Endothelial cell of umbilical vein (primary cell): ENCODE data around the gene STK11IP. TPM values are rescaled to one million over a fixed set of nuclear protein-coding genes. Genes with fewer than 3 reads are reported as not detected.

ENCODE experiments used
- BruUV-seq: library from RNA; stranded (reverse); fragments of 400-500 nt; replicated peaks from 2 replicates; lab custom pipeline; 2021; lab: Mats Ljungman, UMichigan
- CTCF ChIA-PET: fragments of 300-600, 350-600 bp; sonication (Branson Sonifier 250); formaldehyde crosslinking; loops from one replicate; lab custom pipeline; 2021; ENCODE audit warnings: antibody characterized with exemption, inconsistent platforms; lab: Charles Lee
- POLR2A ChIA-PET: fragments of 300-600, 350-600 bp; sonication (Branson Sonifier 250); formaldehyde crosslinking; loops from one replicate; lab custom pipeline; 2021; ENCODE audit warnings: antibody characterized with exemption, inconsistent platforms; lab: Charles Lee
- DNase-seq: peaks from one replicate; pipeline ENCODE4 v3.0.0-alpha.2; 2011; ENCODE audit warnings: low read depth, low spot score
- FAIRE-seq: peaks from 2 replicates; lab custom pipeline; 2011; peaks lifted over from hg19 to GRCh38; lab: Jason Lieb, UNC
- H2AFZ ChIP-seq: 2 replicates; pipeline ENCODE4 v1.6.0; 2012; ENCODE audit warnings: low read depth, low read length, control low read depth, inconsistent platforms
- H3K27ac ChIP-seq: 2 replicates; pipeline ENCODE4 v1.5.1; 2011; ENCODE audit warnings: low read depth, mild to moderate bottlenecking, control low read depth, low read length, moderate library complexity; ENCODE audit not compliant: insufficient read depth
- H3K27me3 ChIP-seq, 2 experiments: 2 replicates each; pipeline versions ENCODE4 v1.6.0 to v1.6.1; 2011; ENCODE audit warnings: low read length in 2 of 2, mixed read lengths in 1 of 2; ENCODE audit not compliant: control insufficient read depth in 2 of 2, insufficient read depth in 2 of 2
- H3K36me3 ChIP-seq, 2 experiments: 2 replicates in 1 of 2; 3 replicates in 1 of 2; pipeline ENCODE4 v1.5.1; 2011; ENCODE audit warnings: low read length in 2 of 2, mild to moderate bottlenecking in 1 of 2, moderate library complexity in 1 of 2; ENCODE audit not compliant: control insufficient read depth in 2 of 2, insufficient read depth in 2 of 2; ENCODE audit errors: extremely low read depth in 1 of 2
- H3K4me1 ChIP-seq: 3 replicates; pipeline ENCODE4 v1.5.1; 2011; ENCODE audit warnings: mild to moderate bottlenecking, low read length; ENCODE audit not compliant: control insufficient read depth, insufficient read depth; ENCODE audit errors: extremely low read depth
- H3K4me2 ChIP-seq: 2 replicates; pipeline ENCODE4 v1.6.1; 2011; ENCODE audit warnings: low read length, control low read depth, mixed read lengths; ENCODE audit not compliant: insufficient read depth
- H3K4me3 ChIP-seq, 3 experiments: fragments of 200-600 bp in 1 of 3; sonication (generic), shearing (Covaris generic) in 1 of 3; replicated peaks in 1 of 3; 2 replicates each; pipeline ENCODE4 v1.5.1; 2011 to 2016; ENCODE audit warnings: control low read depth in 3 of 3, low read length in 3 of 3, mild to moderate bottlenecking in 2 of 3, inconsistent platforms in 1 of 3, low read depth in 1 of 3, moderate library complexity in 1 of 3; ENCODE audit not compliant: insufficient read depth in 1 of 3
- H3K79me2 ChIP-seq: 2 replicates; pipeline ENCODE4 v1.6.0; 2012; ENCODE audit warnings: low read length, inconsistent platforms; ENCODE audit not compliant: control insufficient read depth, insufficient read depth
- H3K9ac ChIP-seq: replicated peaks from 2 replicates; pipeline ENCODE3; 2011; ENCODE audit warnings: low read length, control low read depth; ENCODE audit not compliant: insufficient read depth; ENCODE audit errors: extremely low read depth
- H3K9me1 ChIP-seq: replicated peaks from 3 replicates; pipeline ENCODE4 v1.6.0; 2011; ENCODE audit warnings: mild to moderate bottlenecking, low read length; ENCODE audit not compliant: control insufficient read depth, insufficient read depth; ENCODE audit errors: extremely low read depth
- H3K9me3 ChIP-seq: replicated peaks from 2 replicates; pipeline ENCODE4 v1.5.1; 2012; ENCODE audit warnings: low read length, inconsistent platforms; ENCODE audit not compliant: control insufficient read depth, insufficient read depth
- H4K20me1 ChIP-seq: replicated peaks from 2 replicates; pipeline ENCODE3; 2011; ENCODE audit warnings: mild to moderate bottlenecking, low read length; ENCODE audit not compliant: control insufficient read depth, insufficient read depth; ENCODE audit errors: extremely low read depth
- EZH2 ChIP-seq: IDR thresholded peaks from 2 replicates; pipeline ENCODE4 v1.6.1; 2012; ENCODE audit warnings: borderline replicate concordance, low read depth, mild to moderate bottlenecking, moderate library complexity, low read length, inconsistent platforms; ENCODE audit not compliant: severe bottlenecking
- FOS ChIP-seq: IDR thresholded peaks from 2 replicates; pipeline ENCODE4 v1.6.1; 2011; ENCODE audit warnings: mild to moderate bottlenecking, low read length, moderate library complexity, borderline replicate concordance; ENCODE audit not compliant: insufficient read depth
- GATA2 ChIP-seq: IDR thresholded peaks from 2 replicates; pipeline ENCODE4 v1.7.0; 2011; ENCODE audit warnings: low read depth, mild to moderate bottlenecking, moderate library complexity, mixed read lengths, low read length; ENCODE audit not compliant: insufficient read length, insufficient read depth
- JUN ChIP-seq: IDR thresholded peaks from 2 replicates; pipeline ENCODE4 v1.6.1; 2011; ENCODE audit warnings: borderline replicate concordance, low read depth; ENCODE audit not compliant: insufficient read length, insufficient read depth
- MYC ChIP-seq: IDR thresholded peaks from one replicate; pipeline ENCODE4 v1.6.1; 2011; ENCODE audit warnings: mild to moderate bottlenecking, low read depth, low read length
- POLR2A ChIP-seq: IDR thresholded peaks from 2 replicates; pipeline ENCODE4 v1.6.1; 2012; ENCODE audit warnings: low read depth, mild to moderate bottlenecking, control low read depth, low read length
- POLR2AphosphoS5 ChIP-seq: IDR thresholded peaks from 2 replicates; pipeline ENCODE4 v1.6.1; 2012; ENCODE audit warnings: low read depth, mild to moderate bottlenecking, control low read depth, low read length, moderate library complexity; ENCODE audit not compliant: insufficient read depth
- dilution Hi-C: fragments of 300-500 bp; cut with MboI; formaldehyde crosslinking; loops from one replicate; pipeline ENCODE4 v1.15.0; 2019; ENCODE audit warnings: low sequenced_read_pairs; ENCODE audit not compliant: extremely low pct_ligation_motif_present
- intact Hi-C: fragments of 100-400 bp; cut with micrococcal nuclease; formaldehyde crosslinking; loops from one replicate; pipeline ENCODE4 v1.10.0; 2022
- polyA plus RNA-seq, 4 experiments: library from polyadenylated mRNA; depleted of rRNA in 3 of 4; stranded (reverse) in 3 of 4; unstranded in 1 of 4; fragments of >200 nt; gene quantifications; 2 replicates each; pipeline versions ENCODE4 v1.2.1 to v1.2.3, GENCODE V29; 2011 to 2012; ENCODE audit warnings: missing spikeins in 1 of 4
- total RNA-seq: library from RNA; stranded (reverse); gene quantifications from 2 replicates; pipeline ENCODE4 v1.2.3, GENCODE V29; 2021
- TF ChIP-seq, protein P1 (sequence below): IDR thresholded peaks from 2 replicates; pipeline ENCODE4 v1.6.1; 2011; ENCODE audit not compliant: insufficient read depth, insufficient read length
- TF ChIP-seq, protein P2 (sequence below), 2 donors: IDR thresholded peaks; 1 replicate in 1 of 2; 2 replicates in 1 of 2; pipeline ENCODE4 v1.5.1; 2011; ENCODE audit warnings: low read length in 2 of 2, mild to moderate bottlenecking in 2 of 2, moderate library complexity in 2 of 2, control low read depth in 1 of 2, inconsistent platforms in 1 of 2, low read depth in 1 of 2; ENCODE audit not compliant: insufficient read depth in 1 of 2; ENCODE audit errors: extremely low read depth in 1 of 2

STK11IP gene
- total and polyA plus RNA-seq, 2 donors (not counting 3 experiments of a cell fraction or from before 2014, with no cell fraction given) = 17.7 to 19.2 TPM

DNA sequence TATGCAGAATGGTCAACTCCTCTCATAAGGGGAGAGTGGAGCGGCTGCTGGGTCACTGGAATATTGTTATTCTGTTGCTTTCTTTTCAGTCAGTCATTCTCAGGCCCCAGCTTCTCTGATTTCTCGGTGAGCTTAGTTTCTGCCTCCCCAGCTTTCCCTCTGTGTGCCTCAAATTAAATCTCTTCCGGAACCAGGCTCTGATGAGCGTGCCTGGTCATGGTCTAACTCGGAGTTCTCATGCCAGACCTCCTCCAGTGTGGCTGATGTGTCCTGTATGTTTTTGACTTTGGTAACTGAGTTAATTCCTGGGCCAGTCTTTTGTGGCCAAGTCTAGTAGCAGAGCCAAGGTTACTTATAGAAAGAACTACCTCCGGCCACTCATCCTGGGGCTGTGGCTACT lies 4.9 kb upstream of the STK11IP start:
- intact Hi-C loops (no loop called here), dilution Hi-C loops (no loop called here)
- no peak overlapping the region for H3K9ac ChIP-seq
- FAIRE-seq (no peak), DNase-seq (no peak)
- H2AFZ ChIP-seq = no peak overlapping the region
- no peaks in the 10 kb centered on the region for H3K9me1 ChIP-seq
- TF ChIP-seq EZH2 = no peak
- no peak for TF ChIP-seq POLR2A
- TF ChIP-seq JUN = no peak
- TF ChIP-seq GATA2 = no peak
- no peak for TF ChIP-seq FOS
- no peak for TF ChIP-seq MYC
- TF ChIP-seq POLR2AphosphoS5 = no peak
- TF ChIP-seq, protein P1, sequence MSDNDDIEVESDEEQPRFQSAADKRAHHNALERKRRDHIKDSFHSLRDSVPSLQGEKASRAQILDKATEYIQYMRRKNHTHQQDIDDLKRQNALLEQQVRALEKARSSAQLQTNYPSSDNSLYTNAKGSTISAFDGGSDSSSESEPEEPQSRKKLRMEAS = no peak
- TF ChIP-seq, protein P2, sequence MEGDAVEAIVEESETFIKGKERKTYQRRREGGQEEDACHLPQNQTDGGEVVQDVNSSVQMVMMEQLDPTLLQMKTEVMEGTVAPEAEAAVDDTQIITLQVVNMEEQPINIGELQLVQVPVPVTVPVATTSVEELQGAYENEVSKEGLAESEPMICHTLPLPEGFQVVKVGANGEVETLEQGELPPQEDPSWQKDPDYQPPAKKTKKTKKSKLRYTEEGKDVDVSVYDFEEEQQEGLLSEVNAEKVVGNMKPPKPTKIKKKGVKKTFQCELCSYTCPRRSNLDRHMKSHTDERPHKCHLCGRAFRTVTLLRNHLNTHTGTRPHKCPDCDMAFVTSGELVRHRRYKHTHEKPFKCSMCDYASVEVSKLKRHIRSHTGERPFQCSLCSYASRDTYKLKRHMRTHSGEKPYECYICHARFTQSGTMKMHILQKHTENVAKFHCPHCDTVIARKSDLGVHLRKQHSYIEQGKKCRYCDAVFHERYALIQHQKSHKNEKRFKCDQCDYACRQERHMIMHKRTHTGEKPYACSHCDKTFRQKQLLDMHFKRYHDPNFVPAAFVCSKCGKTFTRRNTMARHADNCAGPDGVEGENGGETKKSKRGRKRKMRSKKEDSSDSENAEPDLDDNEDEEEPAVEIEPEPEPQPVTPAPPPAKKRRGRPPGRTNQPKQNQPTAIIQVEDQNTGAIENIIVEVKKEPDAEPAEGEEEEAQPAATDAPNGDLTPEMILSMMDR (IDR thresholded peaks at IDR 0.05; ENCODE audit: extremely low read depth in 1 of 2, insufficient read depth in 1 of 2, low read depth in 1 of 2, low read length in 2 of 2) = no peak
- ChIA-PET CTCF (interaction anchor here (1.9 kb wide), 1 partner anchor 32 kb away, joined by 7 read pairs; no protein-coding TSS in a partner anchor), POLR2A (no interaction called here)
- H3K4me3 ChIP-seq = no peak overlapping the region
- no peaks in the 10 kb centered on the region for H3K79me2 ChIP-seq
- H3K36me3 ChIP-seq = no peaks in the 10 kb centered on the region
- H3K27ac ChIP-seq = no peak overlapping the region
- H3K27me3 ChIP-seq = peaks cover 0 to 3% of the 10 kb centered on the region in 2 experiments
- H3K9me3 ChIP-seq = no peaks in the 10 kb centered on the region
- BruUV-seq = no TSS peak
- H3K4me2 ChIP-seq = no peak overlapping the region
- H3K4me1 ChIP-seq = peaks cover 6% of the 10 kb centered on the region
- no peaks in the 10 kb centered on the region for H4K20me1 ChIP-seq
